ENCODE data around the gene SERPINA5. TPM values are rescaled to one million over a fixed set of nuclear protein-coding genes. Genes with fewer than 3 reads are reported as not detected.

Gene SERPINA5
- total RNA-seq, 1 experiment from 2014 or later = 3.0 TPM

DNA sequence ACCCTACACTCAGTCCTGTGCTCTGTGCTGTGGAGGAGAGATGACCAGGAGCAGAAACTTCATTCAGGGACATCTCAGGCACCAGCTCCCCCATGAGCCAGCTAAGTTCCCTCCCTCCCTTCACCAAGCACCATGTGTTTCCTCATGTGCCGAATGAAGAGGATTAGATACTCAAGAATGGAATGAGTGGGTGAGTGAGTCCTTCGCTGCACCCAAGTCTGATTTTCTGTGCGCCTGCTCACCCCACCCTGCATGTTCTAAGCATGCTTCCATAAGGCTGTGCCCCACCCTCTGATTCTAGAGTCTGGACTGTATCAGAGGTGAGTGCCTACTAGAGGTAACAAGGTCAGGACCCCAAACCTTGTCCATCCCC lies 12.1 kb downstream of the SERPINA5 start:
- H3K9me3 ChIP-seq (ENCODE audit: control insufficient read depth in 1 of 2, insufficient read depth in 1 of 2, low read depth in 1 of 2, low read length in 2 of 2) = no peaks in the 10 kb centered on the region
- no peak overlapping the region for H3K27ac ChIP-seq (ENCODE audit: low read depth, low read length)
- no peak overlapping the region for H3K9ac ChIP-seq (ENCODE audit: low read length)
- no peak overlapping the region for H3K4me3 ChIP-seq (replicated peaks in 1 of 2; ENCODE audit: low read depth in 1 of 2, low read length in 2 of 2)
- H3K36me3 ChIP-seq (ENCODE audit: control insufficient read depth in 1 of 2, insufficient read depth in 2 of 2, low read length in 2 of 2) = no peaks in the 10 kb centered on the region
- peaks cover 1 to 5% of the 10 kb centered on the region in 2 experiments; a peak in 3 of 4 replicates for H3K4me1 ChIP-seq (ENCODE audit: control insufficient read depth in 1 of 2, insufficient read depth in 2 of 2, low read length in 2 of 2)
- DNase-seq (ENCODE audit: low read depth, low spot score) (no peak), ATAC-seq (no peak)
- ChIA-PET RAD21 (ENCODE audit: low non-redundant PET in 1 of 2, low total read pairs in 2 of 2, uncharacterized antibody in 2 of 2, unreplicated experiment in 2 of 2) (no interaction called here), POLR2A (no interaction called here), CTCF (no interaction called here)
- no peaks in the 10 kb centered on the region for H3K79me2 ChIP-seq (ENCODE audit: insufficient read depth, low read length)
- H3K9me2 ChIP-seq (ENCODE audit: insufficient read depth) = no peaks in the 10 kb centered on the region
- H3K27me3 ChIP-seq (ENCODE audit: insufficient read depth, low read length) = no peaks in the 10 kb centered on the region
- TF ChIP-seq EZH2phosphoT487 (IDR thresholded peaks at IDR 0.05; ENCODE audit: borderline replicate concordance) (no peak), RAD21 (IDR thresholded peaks at IDR 0.05; ENCODE audit: low read depth) (no peak)
- intact Hi-C loops (cut with micrococcal nuclease) = no loop called here
- no peaks in the 10 kb centered on the region for H4K20me1 ChIP-seq (ENCODE audit: insufficient read depth)
- no peak overlapping the region for H3K4me2 ChIP-seq (ENCODE audit: low read length)
- H2AFZ ChIP-seq (ENCODE audit: low read depth, low read length, poor library complexity, severe bottlenecking) = no peak overlapping the region
- BruUV-seq (replicated peaks) = no TSS peak

DNA sequence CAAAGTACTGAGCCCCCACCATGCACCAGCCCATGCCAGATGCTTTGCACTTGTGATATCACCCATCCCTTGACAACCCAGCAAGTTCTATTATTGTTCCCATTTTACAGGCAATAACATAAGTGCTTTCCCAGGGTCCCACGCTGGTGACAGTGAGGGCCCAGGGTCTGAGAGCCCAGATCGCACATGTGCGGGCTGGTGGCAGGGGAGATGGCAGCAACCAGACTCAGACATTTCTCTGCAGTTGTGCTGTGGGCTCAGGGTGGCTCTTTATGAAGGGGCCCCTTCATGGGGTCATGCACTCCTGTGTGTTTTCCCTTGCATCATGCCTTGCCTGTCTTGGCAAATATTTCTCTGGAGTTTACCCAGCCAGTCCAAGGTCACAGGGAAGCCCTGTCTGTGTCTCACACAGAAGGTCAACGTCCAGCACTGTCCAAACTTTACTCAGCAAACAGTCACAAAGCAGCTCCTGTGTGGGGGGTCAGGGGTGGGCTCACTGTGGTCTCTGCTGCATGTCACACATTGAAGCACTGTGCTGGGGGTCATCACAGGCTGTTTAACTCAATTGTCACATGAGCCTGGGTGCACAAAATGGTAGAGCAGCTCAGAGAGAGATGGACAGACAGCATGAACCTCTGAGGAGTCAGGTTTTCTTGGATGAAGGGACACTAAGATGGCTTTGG lies 12.7 kb downstream of the SERPINA5 start:
- no peak overlapping the region for H2AFZ ChIP-seq (ENCODE audit: low read depth, low read length, poor library complexity, severe bottlenecking)
- ChIA-PET RAD21 (ENCODE audit: low non-redundant PET in 1 of 2, low total read pairs in 2 of 2, uncharacterized antibody in 2 of 2, unreplicated experiment in 2 of 2) (no interaction called here), POLR2A (no interaction called here), CTCF (no interaction called here)
- no peak for DNase-seq (ENCODE audit: low read depth, low spot score)
- H3K79me2 ChIP-seq (ENCODE audit: insufficient read depth, low read length) = no peaks in the 10 kb centered on the region
- H3K4me3 ChIP-seq (replicated peaks in 1 of 2; ENCODE audit: low read depth in 1 of 2, low read length in 2 of 2) = no peak overlapping the region
- H3K27me3 ChIP-seq (ENCODE audit: insufficient read depth, low read length) = no peaks in the 10 kb centered on the region
- no peaks in the 10 kb centered on the region for H3K36me3 ChIP-seq (ENCODE audit: control insufficient read depth in 1 of 2, insufficient read depth in 2 of 2, low read length in 2 of 2)
- ATAC-seq = no peak
- no peaks in the 10 kb centered on the region for H3K9me2 ChIP-seq (ENCODE audit: insufficient read depth)
- no peak overlapping the region for H3K27ac ChIP-seq (ENCODE audit: low read depth, low read length)
- no peak overlapping the region for H3K4me2 ChIP-seq (ENCODE audit: low read length)
- intact Hi-C loops (cut with micrococcal nuclease) = no loop called here
- no peaks in the 10 kb centered on the region for H4K20me1 ChIP-seq (ENCODE audit: insufficient read depth)
- no peaks in the 10 kb centered on the region for H3K9me3 ChIP-seq (ENCODE audit: control insufficient read depth in 1 of 2, insufficient read depth in 1 of 2, low read depth in 1 of 2, low read length in 2 of 2)
- no TSS peak for BruUV-seq (replicated peaks)
- peaks cover 7 to 10% of the 10 kb centered on the region in 2 experiments for H3K4me1 ChIP-seq (ENCODE audit: control insufficient read depth in 1 of 2, insufficient read depth in 2 of 2, low read length in 2 of 2)
- H3K9ac ChIP-seq (ENCODE audit: low read length) = no peak overlapping the region
- TF ChIP-seq EZH2 (IDR thresholded peaks at IDR 0.05) (no peak), ATF3 (IDR thresholded peaks at IDR 0.05) (no peak), CBX3 (IDR thresholded peaks at IDR 0.05; ENCODE audit: low read depth) (no peak), JUND (IDR thresholded peaks at IDR 0.05) (no peak), SRF (IDR thresholded peaks at IDR 0.05; ENCODE audit: low read depth) (no peak), TCF7L2 (IDR thresholded peaks at IDR 0.05; ENCODE audit: borderline replicate concordance, extremely low read depth, insufficient read depth, insufficient read length) (no peak), SIN3A (IDR thresholded peaks at IDR 0.05; ENCODE audit: low read depth) (no peak), ZBTB33 (IDR thresholded peaks at IDR 0.05; ENCODE audit: extremely low read depth, insufficient replicate concordance, low read length) (no peak), CEBPB (IDR thresholded peaks at IDR 0.05; ENCODE audit: low read depth) (no peak), SP1 (IDR thresholded peaks at IDR 0.05; ENCODE audit: low read depth) (no peak), ZFX (IDR thresholded peaks at IDR 0.05) (no peak), ZNF274 (IDR thresholded peaks at IDR 0.05; ENCODE audit: low read depth, low read length) (no peak), EGR1 (IDR thresholded peaks at IDR 0.05; ENCODE audit: low read depth) (no peak), RAD21 (IDR thresholded peaks at IDR 0.05; ENCODE audit: low read depth) (no peak)
- TF ChIP-seq, protein P1, sequence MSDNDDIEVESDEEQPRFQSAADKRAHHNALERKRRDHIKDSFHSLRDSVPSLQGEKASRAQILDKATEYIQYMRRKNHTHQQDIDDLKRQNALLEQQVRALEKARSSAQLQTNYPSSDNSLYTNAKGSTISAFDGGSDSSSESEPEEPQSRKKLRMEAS (IDR thresholded peaks at IDR 0.05) = no peak
